Activated CD4-positive, alpha-beta T cell treated with anti-CD3 and anti-CD28 coated beads for 48 hours (primary cell): ENCODE results near the gene PTCD2.

Experiments used
- DNase-seq: peaks from one replicate; pipeline ENCODE4 v3.0.0-alpha.2; 2020

The PTCD2 gene

DNA sequence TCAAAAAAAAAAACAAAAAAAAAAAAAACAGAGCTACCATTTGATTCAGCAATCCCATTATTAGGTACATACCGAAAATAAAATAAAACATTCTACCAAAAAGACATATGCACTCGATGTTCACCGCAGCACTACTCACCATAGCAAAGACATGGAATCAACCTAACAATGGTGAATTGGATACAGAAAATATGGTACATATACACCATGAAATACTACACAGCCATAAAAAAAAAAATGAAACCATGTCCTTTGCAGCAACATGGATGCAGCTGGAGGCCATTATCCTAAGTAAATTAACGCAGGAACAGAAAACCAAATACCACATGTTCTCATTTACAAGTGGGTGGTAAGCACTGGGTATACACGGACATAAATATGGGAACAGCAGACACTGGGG is 21.5 kb upstream of the PTCD2 start:
- no peak for DNase-seq

- DNase-seq, result no peak
Observed at GRCh38 chr5:72300590-72301339, 19.4 kb upstream of the PTCD2 start.

DNA sequence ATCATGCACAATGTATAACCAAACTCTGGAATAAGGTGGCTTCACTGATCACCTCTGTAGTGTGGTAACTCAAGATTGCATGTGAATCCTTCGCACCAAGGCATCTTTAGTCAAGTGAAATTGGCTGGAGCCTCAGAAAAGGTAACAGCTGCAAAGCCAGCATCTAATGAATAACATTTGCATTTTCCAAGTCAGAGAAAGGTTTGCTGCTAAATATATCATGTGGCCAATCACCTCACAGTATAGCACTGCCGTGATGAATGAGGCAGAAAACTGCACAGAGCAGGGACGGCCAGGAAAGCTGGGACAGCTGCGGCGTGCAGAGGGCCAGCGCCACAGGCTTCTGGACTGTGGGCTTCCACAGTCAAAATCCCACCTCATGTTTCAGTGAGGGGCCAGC is 18.6 kb upstream of the PTCD2 start:
- no peak for DNase-seq

DNA sequence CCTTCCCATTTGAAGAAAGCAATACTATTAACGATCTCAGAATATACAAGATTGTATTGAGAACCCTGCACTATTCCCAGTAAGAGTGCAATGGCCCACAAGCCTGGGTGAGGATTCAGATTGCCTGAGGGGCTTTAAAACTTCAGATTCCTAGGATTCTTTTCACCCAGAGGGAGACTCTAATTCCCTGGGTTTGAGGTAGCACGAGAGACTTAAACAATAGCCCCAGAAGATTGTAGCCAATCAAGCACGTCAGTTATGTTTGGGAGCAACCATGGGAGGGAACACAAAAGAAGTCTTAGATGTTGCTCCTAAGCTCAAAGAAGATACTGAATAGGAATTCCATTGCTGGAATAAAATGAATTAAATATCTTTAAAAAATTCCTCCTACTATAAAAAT is 18.0 kb upstream of the PTCD2 start:
- DNase-seq, result no peak

DNA sequence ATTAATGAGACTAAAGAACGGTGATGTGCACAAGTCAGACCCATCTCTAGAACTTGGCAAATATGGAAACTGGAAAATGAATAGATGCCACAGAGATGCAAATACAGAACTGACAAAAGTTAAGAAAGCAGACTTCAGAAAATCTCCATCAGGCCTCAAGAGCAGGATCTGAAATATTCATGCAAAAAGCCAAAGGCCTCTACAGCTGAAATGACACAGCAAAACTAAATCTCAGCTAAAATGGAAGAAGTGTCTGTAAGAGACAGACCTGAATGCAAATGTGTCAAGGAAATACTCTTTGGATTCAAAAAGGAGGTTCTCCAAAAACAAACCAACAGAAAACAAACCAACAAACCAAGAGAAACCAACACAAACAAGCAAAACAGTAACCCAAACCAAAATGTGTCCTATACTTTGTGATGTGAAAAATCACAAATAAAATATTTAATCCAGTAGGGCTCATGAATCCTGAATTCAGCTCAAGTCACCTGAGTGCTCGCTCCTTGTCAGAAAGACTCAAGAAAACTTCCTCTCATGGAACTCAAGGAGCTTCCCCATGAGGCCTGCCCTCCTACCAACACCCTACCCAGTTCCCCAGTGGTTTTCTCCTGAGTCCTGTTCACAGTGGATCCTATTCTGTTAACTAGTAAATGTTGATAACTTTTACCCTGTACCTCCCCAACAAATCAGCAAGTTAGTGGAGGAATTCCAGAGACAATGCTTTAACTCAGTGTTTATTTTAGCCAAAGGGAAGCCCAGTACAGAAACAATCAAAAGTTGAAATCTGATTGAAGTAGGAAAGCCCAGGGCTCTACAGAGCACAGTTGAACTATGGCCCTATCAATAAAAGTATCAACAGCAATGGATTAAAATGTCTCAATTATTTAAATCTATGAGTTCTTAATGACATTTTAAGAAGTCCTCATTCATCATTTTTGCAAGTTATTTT is 14.7 kb upstream of the PTCD2 start:
- DNase-seq, result no peak

- no peak for DNase-seq
Observed at GRCh38 chr5:72307573-72307967, 12.6 kb upstream of the PTCD2 start.

GRCh38 chr5:72307968-72308852 is 12.0 kb upstream of the PTCD2 start:
- DNase-seq, result peak; percentile 97

GRCh38 chr5:72308853-72309191 is 11.4 kb upstream of the PTCD2 start:
- DNase-seq, result no peak

GRCh38 chr5:72313141-72313540 is 7.0 kb upstream of the PTCD2 start:
- DNase-seq, result no peak

DNA sequence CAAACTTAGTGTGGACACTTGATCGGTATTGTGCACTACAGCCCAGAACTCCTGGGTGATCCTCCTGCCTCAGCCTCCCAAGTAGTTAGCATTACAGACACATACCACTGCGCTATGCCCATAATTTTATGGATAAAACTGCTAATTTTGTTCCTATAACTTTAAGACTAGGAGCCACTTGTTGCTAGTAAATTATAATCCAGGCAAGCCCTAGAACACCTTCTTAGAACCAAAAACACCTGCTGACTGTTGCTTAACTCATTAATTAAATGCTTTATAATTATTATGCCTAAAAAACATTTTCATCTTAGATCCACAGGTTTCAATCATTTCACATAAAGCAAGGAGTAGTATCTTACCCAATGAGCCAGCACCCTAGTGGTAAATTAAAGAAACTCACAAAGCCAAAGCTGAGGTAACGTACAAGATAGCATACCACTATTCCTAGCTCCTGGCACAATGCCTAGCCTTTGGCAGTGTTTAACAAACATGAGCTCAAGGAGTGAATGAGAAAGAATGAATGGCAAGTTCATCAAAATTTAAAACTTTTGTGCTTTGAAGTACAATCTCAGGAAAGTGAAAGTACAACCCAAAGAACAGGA is 5.5 kb upstream of the PTCD2 start:
- DNase-seq, result no peak

DNA sequence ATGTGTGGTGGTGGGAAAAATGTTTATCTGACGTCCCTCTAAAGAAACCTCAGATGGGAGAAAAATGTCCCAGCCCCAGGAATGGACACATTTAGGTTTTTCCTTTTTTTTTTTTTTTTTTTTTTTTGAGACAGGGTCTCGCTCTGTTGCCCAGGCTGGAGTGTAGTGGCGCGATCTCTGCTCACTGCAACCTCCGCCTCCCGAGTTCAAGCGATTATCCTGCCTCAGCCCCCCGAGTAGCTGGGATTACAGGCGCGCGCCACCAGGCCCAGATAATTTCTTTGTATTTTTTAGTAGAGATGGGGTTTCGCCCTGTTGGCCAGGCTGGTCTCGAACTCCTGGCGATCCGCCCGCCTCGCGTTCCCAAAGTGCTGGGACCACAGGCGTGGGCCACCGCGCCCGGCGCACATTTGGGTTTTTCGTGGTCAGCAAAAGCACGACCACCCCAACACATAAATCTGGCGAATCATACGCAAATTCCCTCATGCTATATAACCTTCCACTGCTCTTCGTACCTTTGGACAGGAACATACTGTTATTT is 668 bp upstream of the PTCD2 start:
- peak; percentile 49 for DNase-seq

DNA sequence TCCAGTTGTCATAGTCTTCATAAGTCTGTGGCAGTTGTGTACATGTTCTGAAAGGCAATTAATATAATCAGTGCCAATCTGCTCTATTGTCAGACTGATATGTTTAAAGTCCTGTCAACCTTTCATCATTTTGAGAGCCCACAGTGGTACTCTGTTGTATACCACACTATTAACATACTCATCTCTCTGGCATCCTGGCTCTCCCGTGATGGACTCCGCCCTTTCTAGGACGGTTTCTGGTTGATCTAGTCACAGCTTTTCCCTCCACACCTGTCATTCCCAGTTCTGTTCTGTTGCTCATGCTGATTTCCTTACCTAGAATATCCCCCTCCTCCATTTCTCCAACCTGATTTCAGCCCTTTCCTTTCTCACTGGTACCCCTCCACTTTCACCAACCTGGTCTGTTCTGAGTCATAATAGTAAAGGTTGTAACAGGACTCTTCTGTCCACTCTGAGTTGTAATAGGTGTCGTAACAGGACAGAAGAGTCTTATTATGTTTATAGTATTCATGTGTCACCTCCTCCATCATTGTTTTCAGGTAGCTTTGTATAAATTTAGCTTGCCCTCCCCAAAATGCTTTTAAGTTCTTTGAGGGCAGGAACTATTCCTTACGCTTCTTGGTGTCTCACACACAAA is 4.1 kb downstream of the PTCD2 start:
- DNase-seq, result no peak

- no peak for DNase-seq
Observed at GRCh38 chr5:72325566-72326305, 5.6 kb downstream of the PTCD2 start.

DNA sequence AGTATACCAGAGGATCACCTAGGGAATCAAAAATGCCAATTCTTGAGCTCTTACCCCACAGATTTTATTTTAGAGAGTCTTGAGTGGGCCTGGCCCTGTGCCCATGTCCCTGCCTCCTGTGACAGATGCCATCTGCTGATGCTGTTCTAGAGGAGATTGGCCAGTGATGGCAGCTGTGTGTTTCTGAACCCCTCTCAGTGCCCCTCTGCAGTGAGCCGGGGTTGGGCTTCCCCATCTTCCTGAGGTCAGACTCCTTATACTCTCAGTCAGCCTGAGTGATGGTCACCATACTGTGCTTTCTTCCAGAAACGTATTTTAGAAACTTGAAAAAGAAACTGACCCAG is 6.1 kb downstream of the PTCD2 start:
- DNase-seq, result no peak

GRCh38 chr5:72328172-72328571 is 8.0 kb downstream of the PTCD2 start:
- no peak for DNase-seq

DNA sequence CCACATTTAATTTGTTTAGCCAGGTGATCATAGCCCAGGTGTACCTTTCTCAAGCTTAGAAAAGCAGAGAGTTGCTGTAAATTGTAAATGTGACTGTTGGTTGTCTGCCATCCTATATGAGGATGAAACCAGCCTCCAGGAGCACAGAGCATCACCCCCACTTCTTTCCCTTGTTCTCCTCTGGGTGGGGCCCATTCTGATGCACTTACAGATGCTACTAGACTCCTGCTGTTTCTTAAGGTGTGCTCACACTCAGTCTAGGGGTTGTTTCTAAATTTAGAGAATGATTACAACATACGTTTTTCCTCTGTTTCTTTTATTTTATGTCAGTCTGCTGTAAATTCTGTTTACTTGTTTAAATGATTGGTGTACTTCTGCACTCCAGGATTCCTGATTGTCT is 10.5 kb downstream of the PTCD2 start:
- no peak for DNase-seq

- no peak for DNase-seq
Observed at GRCh38 chr5:72337159-72337558, 17.0 kb downstream of the PTCD2 start.

DNA sequence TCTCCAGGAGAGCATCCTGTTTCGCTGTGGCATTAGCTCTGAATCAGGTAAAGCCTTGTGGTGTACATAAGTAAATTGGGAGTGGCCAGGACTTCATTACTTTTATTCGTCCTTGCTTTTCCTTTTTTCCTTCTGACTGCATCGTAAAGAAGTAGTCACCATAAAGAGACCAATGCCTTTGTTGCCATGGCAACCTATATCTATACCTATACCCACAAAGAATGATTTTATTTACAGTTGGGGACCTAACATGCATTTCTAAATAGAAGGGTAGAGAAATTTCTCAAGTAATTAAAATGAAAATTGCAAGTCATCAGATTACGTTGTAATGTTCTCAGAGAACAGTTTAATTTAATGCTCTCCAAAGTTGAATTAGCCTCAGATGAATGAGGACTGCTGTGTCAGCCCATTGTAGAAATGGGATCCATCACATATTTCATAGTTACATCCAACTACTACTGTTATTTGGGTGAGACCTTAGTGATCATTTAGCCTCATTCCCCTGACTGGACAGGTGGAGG is 18.6 kb downstream of the PTCD2 start:
- no peak for DNase-seq

- DNase-seq, result no peak
Observed at GRCh38 chr5:72346398-72346797, 26.2 kb downstream of the PTCD2 start.

DNA sequence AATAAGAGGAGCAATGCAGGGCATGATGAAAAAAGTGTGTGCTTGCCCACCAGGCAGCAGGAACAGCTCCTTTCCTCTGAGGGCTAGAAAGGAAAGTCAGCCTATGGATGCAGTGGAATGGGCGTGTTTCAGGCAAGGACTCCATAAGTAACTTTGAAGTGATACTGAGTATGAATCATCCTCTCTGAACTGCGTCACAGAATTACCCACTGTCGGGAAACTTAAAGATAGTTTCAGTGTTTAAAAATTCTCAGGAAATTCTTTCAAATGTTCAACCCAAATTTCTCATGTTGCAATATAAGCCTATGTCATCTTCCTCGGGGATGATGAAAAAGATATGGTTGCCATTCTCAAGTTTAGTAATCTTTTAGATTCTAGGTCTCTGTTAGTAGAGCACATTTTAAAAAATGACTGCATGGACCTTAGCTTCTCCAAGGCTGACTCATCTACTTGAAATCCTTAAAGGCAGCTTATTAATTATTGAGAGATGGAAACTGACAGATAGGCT is 27.7 kb downstream of the PTCD2 start:
- DNase-seq, result peak; percentile 21

GRCh38 chr5:72351376-72351775 is 31.2 kb downstream of the PTCD2 start:
- no peak for DNase-seq
